ENCODE data around the gene EIF6.

DNA sequence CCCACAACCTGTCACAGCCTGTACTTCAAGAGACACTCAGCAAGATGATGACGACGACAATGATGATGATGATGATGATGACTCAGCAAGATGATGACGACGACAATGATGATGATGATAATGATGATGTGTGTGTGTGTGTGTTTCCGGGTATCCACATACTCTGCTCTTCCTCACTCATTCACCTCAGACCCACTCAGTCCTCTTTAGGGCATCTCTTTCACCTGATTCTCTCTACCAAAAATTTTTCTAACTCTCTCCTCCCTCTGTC, 1.2 kb upstream of the EIF6 start:
- TF ChIP-seq, protein P1, sequence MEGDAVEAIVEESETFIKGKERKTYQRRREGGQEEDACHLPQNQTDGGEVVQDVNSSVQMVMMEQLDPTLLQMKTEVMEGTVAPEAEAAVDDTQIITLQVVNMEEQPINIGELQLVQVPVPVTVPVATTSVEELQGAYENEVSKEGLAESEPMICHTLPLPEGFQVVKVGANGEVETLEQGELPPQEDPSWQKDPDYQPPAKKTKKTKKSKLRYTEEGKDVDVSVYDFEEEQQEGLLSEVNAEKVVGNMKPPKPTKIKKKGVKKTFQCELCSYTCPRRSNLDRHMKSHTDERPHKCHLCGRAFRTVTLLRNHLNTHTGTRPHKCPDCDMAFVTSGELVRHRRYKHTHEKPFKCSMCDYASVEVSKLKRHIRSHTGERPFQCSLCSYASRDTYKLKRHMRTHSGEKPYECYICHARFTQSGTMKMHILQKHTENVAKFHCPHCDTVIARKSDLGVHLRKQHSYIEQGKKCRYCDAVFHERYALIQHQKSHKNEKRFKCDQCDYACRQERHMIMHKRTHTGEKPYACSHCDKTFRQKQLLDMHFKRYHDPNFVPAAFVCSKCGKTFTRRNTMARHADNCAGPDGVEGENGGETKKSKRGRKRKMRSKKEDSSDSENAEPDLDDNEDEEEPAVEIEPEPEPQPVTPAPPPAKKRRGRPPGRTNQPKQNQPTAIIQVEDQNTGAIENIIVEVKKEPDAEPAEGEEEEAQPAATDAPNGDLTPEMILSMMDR (conservative IDR thresholded peaks at IDR 0.05; ENCODE audit: low read length): no peak
- no peak for TF ChIP-seq EZH2phosphoT487 (IDR thresholded peaks at IDR 0.05; ENCODE audit: borderline replicate concordance, low read depth, low read length)
